ENCODE measurements around the gene AMBN.

The AMBN gene

DNA sequence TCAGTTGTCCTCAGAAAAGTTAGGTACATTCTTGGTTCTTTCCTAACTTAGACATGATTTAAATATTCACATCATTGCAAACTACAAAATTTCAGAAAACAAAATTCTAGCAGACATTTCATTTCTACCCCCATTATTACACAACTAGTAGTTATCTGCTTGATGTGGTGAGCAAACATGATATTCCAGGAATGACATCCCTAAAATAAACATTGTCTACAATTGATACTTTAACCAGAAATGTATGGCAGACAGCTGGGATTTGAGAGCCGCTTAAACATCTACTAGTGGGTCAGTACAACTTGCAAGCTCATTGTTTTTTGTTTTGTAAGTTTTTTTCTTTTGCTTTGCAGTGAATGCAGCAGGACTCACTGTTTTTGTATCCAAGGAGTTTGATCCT is 32.1 kb upstream of the AMBN start:
- POLR2A ChIA-PET, result no interaction called here
- TF ChIP-seq MEIS1 (CRISPR knock-in tag; IDR thresholded peaks at IDR 0.05; ENCODE audit: borderline replicate concordance) (no peak), SETDB1 (IDR thresholded peaks at IDR 0.05; ENCODE audit: insufficient read length, low read length) (peak; percentile 35)
- Histone ChIP-seq H3K9me3 (ENCODE audit: control insufficient read depth, insufficient read depth, low read depth, low read length) (no peaks in the 10 kb centered on the region), H3K4me1 (ENCODE audit: control insufficient read depth, insufficient read depth, low read length) (no peaks in the 10 kb centered on the region), H3K4me3 (ENCODE audit: low read depth, low read length) (no peak overlapping the region), H3K27ac (ENCODE audit: extremely low read depth, low read depth, low read length) (no peak overlapping the region), H3K36me3 (ENCODE audit: control insufficient read depth in 2 of 2, insufficient read depth in 1 of 2, low read length in 2 of 2) (no peaks in the 10 kb centered on the region)
- CTCF ChIA-PET, result interaction anchor here (0.6 to 1.3 kb wide), 8 partner anchors 55 to 775 kb away, joined by 3 to 6 read pairs (median 4); no protein-coding TSS in a partner anchor

DNA sequence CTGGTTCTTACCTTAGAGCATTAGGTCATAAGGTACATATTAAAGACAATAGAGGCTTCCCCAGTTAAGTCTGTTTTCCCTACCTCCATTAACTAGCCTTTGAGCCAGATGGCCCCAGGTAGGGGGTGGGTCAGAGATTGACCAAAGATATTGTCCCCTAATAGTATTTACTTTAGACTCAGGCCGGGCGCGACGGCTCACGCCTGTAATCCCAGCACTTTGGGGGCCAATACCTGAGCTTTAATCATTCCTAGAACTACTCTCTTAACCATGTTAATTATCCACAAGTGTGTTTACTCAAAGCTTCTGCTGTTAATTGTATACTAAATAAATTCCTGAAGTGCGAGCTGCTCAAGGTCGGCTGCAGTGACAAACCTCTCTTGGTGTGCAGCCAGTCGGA is 28.0 kb upstream of the AMBN start:
- H3K9me3 ChIP-seq (ENCODE audit: control insufficient read depth, insufficient read depth, low read depth, low read length), result no peaks in the 10 kb centered on the region
- CTCF ChIA-PET, result interaction anchor here (0.7 kb wide), 1 partner anchor 956 kb away, joined by 3 read pairs; no protein-coding TSS in a partner anchor
- POLR2A ChIA-PET, result no interaction called here

DNA sequence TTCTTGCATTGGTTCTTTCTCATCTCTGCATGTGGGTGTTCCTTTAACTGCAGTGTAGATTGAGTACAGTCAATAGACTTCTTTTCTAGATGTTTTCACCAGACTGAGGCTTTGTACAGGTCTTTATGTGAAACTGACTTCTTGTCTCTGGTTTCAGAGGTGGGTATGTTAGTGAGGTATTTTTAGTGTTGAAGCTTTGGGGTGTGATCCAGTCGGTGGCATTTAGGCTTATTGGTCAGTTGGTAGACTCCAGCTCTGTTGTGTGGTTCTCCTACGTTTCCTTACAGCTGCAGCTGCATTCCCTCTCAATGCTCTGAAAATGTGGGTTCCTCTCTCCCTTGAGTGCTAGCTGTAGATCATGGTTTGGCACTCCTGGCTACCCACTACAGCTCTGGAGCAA is 21.3 kb upstream of the AMBN start:
- no peak overlapping the region for H3K4me3 ChIP-seq (ENCODE audit: low read depth, low read length)
- no peaks in the 10 kb centered on the region for H3K36me3 ChIP-seq (ENCODE audit: control insufficient read depth in 2 of 2, insufficient read depth in 1 of 2, low read length in 2 of 2)
- H3K9me3 ChIP-seq (ENCODE audit: control insufficient read depth, insufficient read depth, low read depth, low read length), result no peaks in the 10 kb centered on the region
- ChIA-PET POLR2A (no interaction called here), CTCF (no interaction called here)
- H3K27ac ChIP-seq (ENCODE audit: extremely low read depth, low read depth, low read length), result no peak overlapping the region
- no peaks in the 10 kb centered on the region for H3K4me1 ChIP-seq (ENCODE audit: control insufficient read depth, insufficient read depth, low read length)
- TF ChIP-seq, protein P1, sequence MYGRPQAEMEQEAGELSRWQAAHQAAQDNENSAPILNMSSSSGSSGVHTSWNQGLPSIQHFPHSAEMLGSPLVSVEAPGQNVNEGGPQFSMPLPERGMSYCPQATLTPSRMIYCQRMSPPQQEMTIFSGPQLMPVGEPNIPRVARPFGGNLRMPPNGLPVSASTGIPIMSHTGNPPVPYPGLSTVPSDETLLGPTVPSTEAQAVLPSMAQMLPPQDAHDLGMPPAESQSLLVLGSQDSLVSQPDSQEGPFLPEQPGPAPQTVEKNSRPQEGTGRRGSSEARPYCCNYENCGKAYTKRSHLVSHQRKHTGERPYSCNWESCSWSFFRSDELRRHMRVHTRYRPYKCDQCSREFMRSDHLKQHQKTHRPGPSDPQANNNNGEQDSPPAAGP (tag by site-specific recombination; IDR thresholded peaks at IDR 0.05), result no peak
- TF ChIP-seq, protein P2, sequence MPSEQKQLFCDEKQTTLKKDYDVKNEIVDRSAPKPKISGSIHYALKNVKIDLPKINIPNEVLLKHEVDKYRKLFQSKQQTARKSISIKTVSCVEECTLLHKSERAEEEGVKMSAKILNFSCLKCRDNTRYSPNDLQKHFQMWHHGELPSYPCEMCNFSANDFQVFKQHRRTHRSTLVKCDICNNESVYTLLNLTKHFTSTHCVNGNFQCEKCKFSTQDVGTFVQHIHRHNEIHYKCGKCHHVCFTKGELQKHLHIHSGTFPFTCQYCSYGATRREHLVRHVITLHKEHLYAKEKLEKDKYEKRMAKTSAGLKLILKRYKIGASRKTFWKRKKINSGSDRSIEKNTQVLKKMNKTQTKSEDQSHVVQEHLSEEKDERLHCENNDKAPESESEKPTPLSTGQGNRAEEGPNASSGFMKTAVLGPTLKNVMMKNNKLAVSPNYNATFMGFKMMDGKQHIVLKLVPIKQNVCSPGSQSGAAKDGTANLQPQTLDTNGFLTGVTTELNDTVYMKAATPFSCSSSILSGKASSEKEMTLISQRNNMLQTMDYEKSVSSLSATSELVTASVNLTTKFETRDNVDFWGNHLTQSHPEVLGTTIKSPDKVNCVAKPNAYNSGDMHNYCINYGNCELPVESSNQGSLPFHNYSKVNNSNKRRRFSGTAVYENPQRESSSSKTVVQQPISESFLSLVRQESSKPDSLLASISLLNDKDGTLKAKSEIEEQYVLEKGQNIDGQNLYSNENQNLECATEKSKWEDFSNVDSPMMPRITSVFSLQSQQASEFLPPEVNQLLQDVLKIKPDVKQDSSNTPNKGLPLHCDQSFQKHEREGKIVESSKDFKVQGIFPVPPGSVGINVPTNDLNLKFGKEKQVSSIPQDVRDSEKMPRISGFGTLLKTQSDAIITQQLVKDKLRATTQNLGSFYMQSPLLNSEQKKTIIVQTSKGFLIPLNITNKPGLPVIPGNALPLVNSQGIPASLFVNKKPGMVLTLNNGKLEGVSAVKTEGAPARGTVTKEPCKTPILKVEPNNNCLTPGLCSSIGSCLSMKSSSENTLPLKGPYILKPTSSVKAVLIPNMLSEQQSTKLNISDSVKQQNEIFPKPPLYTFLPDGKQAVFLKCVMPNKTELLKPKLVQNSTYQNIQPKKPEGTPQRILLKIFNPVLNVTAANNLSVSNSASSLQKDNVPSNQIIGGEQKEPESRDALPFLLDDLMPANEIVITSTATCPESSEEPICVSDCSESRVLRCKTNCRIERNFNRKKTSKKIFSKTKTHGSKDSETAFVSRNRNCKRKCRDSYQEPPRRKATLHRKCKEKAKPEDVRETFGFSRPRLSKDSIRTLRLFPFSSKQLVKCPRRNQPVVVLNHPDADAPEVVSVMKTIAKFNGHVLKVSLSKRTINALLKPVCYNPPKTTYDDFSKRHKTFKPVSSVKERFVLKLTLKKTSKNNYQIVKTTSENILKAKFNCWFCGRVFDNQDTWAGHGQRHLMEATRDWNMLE (tag by site-specific recombination; conservative IDR thresholded peaks at IDR 0.05; ENCODE audit: low read depth), result no peak
- TF ChIP-seq SALL2 (tag by site-specific recombination; IDR thresholded peaks at IDR 0.05; ENCODE audit: borderline replicate concordance), result no peak
- no peak for TF ChIP-seq ZBTB8A (tag by site-specific recombination; IDR thresholded peaks at IDR 0.05)
- TF ChIP-seq, protein P3, sequence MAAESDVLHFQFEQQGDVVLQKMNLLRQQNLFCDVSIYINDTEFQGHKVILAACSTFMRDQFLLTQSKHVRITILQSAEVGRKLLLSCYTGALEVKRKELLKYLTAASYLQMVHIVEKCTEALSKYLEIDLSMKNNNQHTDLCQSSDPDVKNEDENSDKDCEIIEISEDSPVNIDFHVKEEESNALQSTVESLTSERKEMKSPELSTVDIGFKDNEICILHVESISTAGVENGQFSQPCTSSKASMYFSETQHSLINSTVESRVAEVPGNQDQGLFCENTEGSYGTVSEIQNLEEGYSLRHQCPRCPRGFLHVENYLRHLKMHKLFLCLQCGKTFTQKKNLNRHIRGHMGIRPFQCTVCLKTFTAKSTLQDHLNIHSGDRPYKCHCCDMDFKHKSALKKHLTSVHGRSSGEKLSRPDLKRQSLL (tag by site-specific recombination; IDR thresholded peaks at IDR 0.05), result no peak
- TF ChIP-seq, protein P4, sequence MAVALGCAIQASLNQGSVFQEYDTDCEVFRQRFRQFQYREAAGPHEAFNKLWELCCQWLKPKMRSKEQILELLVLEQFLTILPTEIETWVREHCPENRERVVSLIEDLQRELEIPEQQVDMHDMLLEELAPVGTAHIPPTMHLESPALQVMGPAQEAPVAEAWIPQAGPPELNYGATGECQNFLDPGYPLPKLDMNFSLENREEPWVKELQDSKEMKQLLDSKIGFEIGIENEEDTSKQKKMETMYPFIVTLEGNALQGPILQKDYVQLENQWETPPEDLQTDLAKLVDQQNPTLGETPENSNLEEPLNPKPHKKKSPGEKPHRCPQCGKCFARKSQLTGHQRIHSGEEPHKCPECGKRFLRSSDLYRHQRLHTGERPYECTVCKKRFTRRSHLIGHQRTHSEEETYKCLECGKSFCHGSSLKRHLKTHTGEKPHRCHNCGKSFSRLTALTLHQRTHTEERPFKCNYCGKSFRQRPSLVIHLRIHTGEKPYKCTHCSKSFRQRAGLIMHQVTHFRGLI (tag by site-specific recombination; IDR thresholded peaks at IDR 0.05), result no peak
- no peak for TF ChIP-seq IKZF3 (tag by site-specific recombination; IDR thresholded peaks at IDR 0.05)
- TF ChIP-seq ZBTB1 (tag by site-specific recombination; IDR thresholded peaks at IDR 0.05), result no peak
- TF ChIP-seq WT1 (tag by site-specific recombination; IDR thresholded peaks at IDR 0.05), result no peak
- no peak for TF ChIP-seq GLIS2 (tag by site-specific recombination; IDR thresholded peaks at IDR 0.05)

More for the DNA sequence above, 28.0 kb upstream of the AMBN start:
- no peak overlapping the region for H3K4me3 ChIP-seq (ENCODE audit: low read depth, low read length)
- no peak overlapping the region for H3K27ac ChIP-seq (ENCODE audit: extremely low read depth, low read depth, low read length)
- H3K36me3 ChIP-seq (ENCODE audit: control insufficient read depth in 2 of 2, insufficient read depth in 1 of 2, low read length in 2 of 2), result no peaks in the 10 kb centered on the region
- no peak for TF ChIP-seq ZNF341 (tag by site-specific recombination; IDR thresholded peaks at IDR 0.05; ENCODE audit: low read depth)
- TF ChIP-seq, protein P5, sequence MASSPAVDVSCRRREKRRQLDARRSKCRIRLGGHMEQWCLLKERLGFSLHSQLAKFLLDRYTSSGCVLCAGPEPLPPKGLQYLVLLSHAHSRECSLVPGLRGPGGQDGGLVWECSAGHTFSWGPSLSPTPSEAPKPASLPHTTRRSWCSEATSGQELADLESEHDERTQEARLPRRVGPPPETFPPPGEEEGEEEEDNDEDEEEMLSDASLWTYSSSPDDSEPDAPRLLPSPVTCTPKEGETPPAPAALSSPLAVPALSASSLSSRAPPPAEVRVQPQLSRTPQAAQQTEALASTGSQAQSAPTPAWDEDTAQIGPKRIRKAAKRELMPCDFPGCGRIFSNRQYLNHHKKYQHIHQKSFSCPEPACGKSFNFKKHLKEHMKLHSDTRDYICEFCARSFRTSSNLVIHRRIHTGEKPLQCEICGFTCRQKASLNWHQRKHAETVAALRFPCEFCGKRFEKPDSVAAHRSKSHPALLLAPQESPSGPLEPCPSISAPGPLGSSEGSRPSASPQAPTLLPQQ (tag by site-specific recombination; IDR thresholded peaks at IDR 0.05), result no peak
- TF ChIP-seq, protein P6, sequence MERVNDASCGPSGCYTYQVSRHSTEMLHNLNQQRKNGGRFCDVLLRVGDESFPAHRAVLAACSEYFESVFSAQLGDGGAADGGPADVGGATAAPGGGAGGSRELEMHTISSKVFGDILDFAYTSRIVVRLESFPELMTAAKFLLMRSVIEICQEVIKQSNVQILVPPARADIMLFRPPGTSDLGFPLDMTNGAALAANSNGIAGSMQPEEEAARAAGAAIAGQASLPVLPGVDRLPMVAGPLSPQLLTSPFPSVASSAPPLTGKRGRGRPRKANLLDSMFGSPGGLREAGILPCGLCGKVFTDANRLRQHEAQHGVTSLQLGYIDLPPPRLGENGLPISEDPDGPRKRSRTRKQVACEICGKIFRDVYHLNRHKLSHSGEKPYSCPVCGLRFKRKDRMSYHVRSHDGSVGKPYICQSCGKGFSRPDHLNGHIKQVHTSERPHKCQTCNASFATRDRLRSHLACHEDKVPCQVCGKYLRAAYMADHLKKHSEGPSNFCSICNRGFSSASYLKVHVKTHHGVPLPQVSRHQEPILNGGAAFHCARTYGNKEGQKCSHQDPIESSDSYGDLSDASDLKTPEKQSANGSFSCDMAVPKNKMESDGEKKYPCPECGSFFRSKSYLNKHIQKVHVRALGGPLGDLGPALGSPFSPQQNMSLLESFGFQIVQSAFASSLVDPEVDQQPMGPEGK (tag by site-specific recombination; IDR thresholded peaks at IDR 0.05), result no peak
- no peaks in the 10 kb centered on the region for H3K4me1 ChIP-seq (ENCODE audit: control insufficient read depth, insufficient read depth, low read length)
